ENCODE results near the gene LGR5. TPM values are rescaled to one million over a fixed set of nuclear protein-coding genes. Genes with fewer than 3 reads are reported as not detected.

The LGR5 gene
- total RNA-seq, 1 donor from 2014 or later, result not detected

- peaks cover 49% of the 10 kb centered on the region for H3K27me3 ChIP-seq (ENCODE audit: low read depth)
- H3K27ac ChIP-seq (replicated peaks), result no peak overlapping the region
- DNase-seq, result no peak
Observed at GRCh38 chr12:71430756-71431155, 8.8 kb upstream of the LGR5 start.

GRCh38 chr12:71431991-71432390 is 7.6 kb upstream of the LGR5 start:
- H3K4me3 ChIP-seq, result no peak overlapping the region
- TF ChIP-seq, protein P1, sequence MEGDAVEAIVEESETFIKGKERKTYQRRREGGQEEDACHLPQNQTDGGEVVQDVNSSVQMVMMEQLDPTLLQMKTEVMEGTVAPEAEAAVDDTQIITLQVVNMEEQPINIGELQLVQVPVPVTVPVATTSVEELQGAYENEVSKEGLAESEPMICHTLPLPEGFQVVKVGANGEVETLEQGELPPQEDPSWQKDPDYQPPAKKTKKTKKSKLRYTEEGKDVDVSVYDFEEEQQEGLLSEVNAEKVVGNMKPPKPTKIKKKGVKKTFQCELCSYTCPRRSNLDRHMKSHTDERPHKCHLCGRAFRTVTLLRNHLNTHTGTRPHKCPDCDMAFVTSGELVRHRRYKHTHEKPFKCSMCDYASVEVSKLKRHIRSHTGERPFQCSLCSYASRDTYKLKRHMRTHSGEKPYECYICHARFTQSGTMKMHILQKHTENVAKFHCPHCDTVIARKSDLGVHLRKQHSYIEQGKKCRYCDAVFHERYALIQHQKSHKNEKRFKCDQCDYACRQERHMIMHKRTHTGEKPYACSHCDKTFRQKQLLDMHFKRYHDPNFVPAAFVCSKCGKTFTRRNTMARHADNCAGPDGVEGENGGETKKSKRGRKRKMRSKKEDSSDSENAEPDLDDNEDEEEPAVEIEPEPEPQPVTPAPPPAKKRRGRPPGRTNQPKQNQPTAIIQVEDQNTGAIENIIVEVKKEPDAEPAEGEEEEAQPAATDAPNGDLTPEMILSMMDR (IDR thresholded peaks at IDR 0.05; ENCODE audit: borderline replicate concordance), result no peak

More at GRCh38 chr12:71430756-71431155, 8.8 kb upstream of the LGR5 start:
- intact Hi-C loops (cut with micrococcal nuclease), result no loop called here
- Histone ChIP-seq H3K4me3 (no peak overlapping the region), H3K4me1 (no peaks in the 10 kb centered on the region), H3K36me3 (no peaks in the 10 kb centered on the region), H3K9me3 (replicated peaks) (peaks cover 8% of the 10 kb centered on the region)
- TF ChIP-seq, protein P1 (IDR thresholded peaks at IDR 0.05; ENCODE audit: borderline replicate concordance), result no peak

GRCh38 chr12:71432936-71433335 is 6.7 kb upstream of the LGR5 start:
- Histone ChIP-seq H3K27ac (replicated peaks) (no peak overlapping the region), H3K4me3 (no peak overlapping the region), H3K9me3 (replicated peaks) (peaks cover 25% of the 10 kb centered on the region), H3K36me3 (no peaks in the 10 kb centered on the region), H3K27me3 (ENCODE audit: low read depth) (peaks cover 71% of the 10 kb centered on the region), H3K4me1 (no peaks in the 10 kb centered on the region)
- no peak for DNase-seq
- TF ChIP-seq, protein P1 (IDR thresholded peaks at IDR 0.05; ENCODE audit: borderline replicate concordance), result no peak
- intact Hi-C loops (cut with micrococcal nuclease), result no loop called here

More at GRCh38 chr12:71431991-71432390, 7.6 kb upstream of the LGR5 start:
- H3K27ac ChIP-seq (replicated peaks), result no peak overlapping the region
- intact Hi-C loops (cut with micrococcal nuclease), result no loop called here
- peaks cover 21% of the 10 kb centered on the region for H3K9me3 ChIP-seq (replicated peaks)
- DNase-seq, result no peak
- H3K4me1 ChIP-seq, result no peaks in the 10 kb centered on the region
- no peaks in the 10 kb centered on the region for H3K36me3 ChIP-seq
- peaks cover 62% of the 10 kb centered on the region for H3K27me3 ChIP-seq (ENCODE audit: low read depth)

DNA sequence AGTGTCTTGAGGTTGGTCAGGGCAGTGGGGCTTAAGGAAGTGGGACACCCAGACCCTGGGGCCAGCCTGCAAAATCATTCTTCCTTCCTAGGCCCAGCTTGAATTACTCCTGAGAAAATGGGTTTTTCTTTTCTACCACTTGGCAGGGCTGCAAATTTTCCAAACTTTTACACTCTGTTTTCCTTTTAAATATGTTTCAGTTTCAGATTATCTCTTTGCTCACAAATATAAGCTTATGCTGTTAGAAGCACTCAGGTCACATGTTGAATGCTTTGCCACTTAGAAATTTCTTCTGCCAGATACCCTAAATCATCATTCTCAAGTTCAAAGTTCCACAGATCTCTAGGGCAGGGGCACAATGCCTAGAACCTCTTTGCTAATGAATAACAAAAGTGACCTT is 2.9 kb upstream of the LGR5 start:
- TF ChIP-seq, protein P1 (IDR thresholded peaks at IDR 0.05; ENCODE audit: borderline replicate concordance), result no peak
- Histone ChIP-seq H3K4me3 (no peak overlapping the region), H3K36me3 (no peaks in the 10 kb centered on the region), H3K9me3 (replicated peaks) (peaks cover 25% of the 10 kb centered on the region), H3K27ac (replicated peaks) (no peak overlapping the region), H3K4me1 (peaks cover 25% of the 10 kb centered on the region), H3K27me3 (ENCODE audit: low read depth) (peaks cover 97% of the 10 kb centered on the region)
- intact Hi-C loops (cut with micrococcal nuclease), result no loop called here
- no peak for DNase-seq

DNA sequence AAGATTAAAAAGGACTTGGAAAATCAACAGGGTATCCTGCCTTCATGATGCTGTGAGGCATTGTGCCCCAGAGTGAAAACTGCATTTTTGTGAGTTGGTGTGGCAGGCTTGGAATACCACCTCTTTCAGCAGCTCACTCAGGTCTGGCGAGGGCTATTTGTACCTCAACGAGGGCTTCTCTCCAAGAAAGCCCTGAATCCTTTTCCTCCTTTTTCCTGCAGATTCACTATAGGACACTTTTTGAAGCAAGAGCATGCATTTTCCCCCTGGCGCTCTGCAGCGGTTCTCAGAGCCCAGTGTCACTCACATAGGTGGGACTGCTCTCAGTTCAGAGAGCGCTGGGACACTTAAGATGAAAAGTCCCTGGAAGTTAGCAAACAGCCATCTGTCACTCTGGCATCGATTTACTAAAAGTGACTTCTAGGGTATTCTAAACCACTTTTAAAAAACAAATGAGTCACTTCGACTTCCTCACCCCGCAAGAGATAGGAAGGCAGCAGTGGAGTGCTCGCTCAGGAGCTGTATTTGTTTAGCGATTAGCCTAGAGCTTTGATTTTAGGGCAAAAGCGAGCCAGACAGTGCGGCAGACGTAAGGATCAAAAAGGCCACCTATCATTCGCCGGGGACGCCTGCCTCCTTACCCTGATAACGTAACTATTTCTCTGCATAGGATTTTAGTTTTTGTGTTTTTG is 782 bp upstream of the LGR5 start:
- Histone ChIP-seq H3K27ac (replicated peaks) (no peak overlapping the region), H3K9me3 (replicated peaks) (peaks cover 23% of the 10 kb centered on the region), H3K4me3 (peak overlapping the region; percentile 62), H3K36me3 (no peaks in the 10 kb centered on the region), H3K27me3 (ENCODE audit: low read depth) (peaks cover 95% of the 10 kb centered on the region), H3K4me1 (peaks cover 25% of the 10 kb centered on the region)
- TF ChIP-seq, protein P1 (IDR thresholded peaks at IDR 0.05; ENCODE audit: borderline replicate concordance), result no peak
- DNase-seq, result no peak
- intact Hi-C loops (cut with micrococcal nuclease), result no loop called here
